ENCODE data around the gene PRCP. TPM values are rescaled to one million over a fixed set of nuclear protein-coding genes. Genes with fewer than 3 reads are reported as not detected.
"Not testable (repeated sequence)": the region's sequence is repeated elsewhere in the genome, so short reads cannot be mapped to it uniquely, and the experiment has no call there.

Gene PRCP
- total RNA-seq, 4 donors from 2014 or later, result 12.5 to 56.9 (median 16.4) TPM

DNA sequence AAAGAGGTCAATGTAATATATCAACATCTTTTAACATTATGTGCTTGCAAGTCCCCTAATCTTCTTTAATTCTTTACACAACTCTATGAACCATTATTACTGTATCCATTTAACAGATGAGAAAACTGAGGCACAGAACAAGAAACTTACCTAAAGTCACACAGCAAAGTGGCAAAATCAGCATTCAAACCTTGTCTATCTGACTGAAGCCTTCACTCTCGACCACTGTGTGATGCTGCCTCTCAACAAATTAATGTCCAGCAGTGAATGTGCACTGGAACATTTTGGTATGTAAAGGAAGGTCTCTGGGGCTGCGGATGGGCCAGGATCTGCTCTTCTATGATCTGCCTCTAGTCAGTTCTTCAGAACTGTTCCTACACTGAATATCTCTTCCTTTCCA lies 42.1 kb downstream of the PRCP start:
- TF ChIP-seq, protein P1, sequence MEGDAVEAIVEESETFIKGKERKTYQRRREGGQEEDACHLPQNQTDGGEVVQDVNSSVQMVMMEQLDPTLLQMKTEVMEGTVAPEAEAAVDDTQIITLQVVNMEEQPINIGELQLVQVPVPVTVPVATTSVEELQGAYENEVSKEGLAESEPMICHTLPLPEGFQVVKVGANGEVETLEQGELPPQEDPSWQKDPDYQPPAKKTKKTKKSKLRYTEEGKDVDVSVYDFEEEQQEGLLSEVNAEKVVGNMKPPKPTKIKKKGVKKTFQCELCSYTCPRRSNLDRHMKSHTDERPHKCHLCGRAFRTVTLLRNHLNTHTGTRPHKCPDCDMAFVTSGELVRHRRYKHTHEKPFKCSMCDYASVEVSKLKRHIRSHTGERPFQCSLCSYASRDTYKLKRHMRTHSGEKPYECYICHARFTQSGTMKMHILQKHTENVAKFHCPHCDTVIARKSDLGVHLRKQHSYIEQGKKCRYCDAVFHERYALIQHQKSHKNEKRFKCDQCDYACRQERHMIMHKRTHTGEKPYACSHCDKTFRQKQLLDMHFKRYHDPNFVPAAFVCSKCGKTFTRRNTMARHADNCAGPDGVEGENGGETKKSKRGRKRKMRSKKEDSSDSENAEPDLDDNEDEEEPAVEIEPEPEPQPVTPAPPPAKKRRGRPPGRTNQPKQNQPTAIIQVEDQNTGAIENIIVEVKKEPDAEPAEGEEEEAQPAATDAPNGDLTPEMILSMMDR (IDR thresholded peaks at IDR 0.05), result no peak
- TF ChIP-seq POLR2A (IDR thresholded peaks at IDR 0.05), result no peak
- no peaks in the 10 kb centered on the region for H3K9me3 ChIP-seq
- H3K27ac ChIP-seq, result no peak overlapping the region
- no peaks in the 10 kb centered on the region for H3K27me3 ChIP-seq
- no peak for DNase-seq
- no peak overlapping the region for H3K4me3 ChIP-seq
- H3K4me1 ChIP-seq, result no peaks in the 10 kb centered on the region
- H3K36me3 ChIP-seq, result no peaks in the 10 kb centered on the region

DNA sequence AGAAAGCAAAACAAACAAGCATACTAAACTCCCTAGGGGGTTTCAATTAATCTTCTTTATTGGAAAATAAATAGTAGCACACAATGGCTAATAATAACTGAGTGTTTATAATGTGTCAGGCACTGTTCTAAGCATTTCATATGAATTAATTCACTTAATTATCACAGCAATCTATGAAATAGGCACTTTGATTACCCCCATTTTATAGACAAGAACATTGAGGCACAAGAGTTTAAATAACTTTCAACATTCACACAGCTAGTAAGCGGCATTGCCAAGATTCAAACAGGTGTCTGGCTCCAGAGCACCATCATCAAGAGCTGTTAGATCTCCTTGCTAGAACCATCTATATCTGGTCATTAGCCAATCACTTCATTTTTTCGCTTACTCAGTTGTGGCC lies 43.1 kb downstream of the PRCP start:
- TF ChIP-seq, protein P1 (IDR thresholded peaks at IDR 0.05), result no peak
- TF ChIP-seq POLR2A (IDR thresholded peaks at IDR 0.05), result no peak
- Histone ChIP-seq H3K27me3 (no peaks in the 10 kb centered on the region), H3K27ac (no peak overlapping the region), H3K36me3 (no peaks in the 10 kb centered on the region), H3K4me3 (no peak overlapping the region), H3K4me1 (no peaks in the 10 kb centered on the region), H3K9me3 (no peaks in the 10 kb centered on the region)
- no peak for DNase-seq

DNA sequence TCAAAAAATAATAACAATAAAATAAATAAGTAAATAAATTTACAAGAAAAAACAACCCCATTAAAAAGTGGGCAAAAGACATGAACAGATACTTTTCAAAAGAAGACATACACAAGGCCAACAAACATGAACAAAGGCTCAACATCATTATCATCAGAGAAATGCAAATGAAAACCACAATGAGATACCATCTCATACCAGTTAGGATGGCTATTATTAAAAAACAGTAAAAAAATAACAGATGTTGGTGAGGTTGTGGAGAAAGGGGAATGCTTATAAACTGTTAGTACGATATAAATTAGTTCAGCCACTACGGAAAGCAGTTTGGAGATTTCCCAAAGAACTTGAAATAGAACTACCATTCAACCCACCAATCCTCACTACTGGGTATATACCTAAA lies 44.6 kb downstream of the PRCP start:
- Histone ChIP-seq H3K9me3 (no peaks in the 10 kb centered on the region), H3K4me3 (no peak overlapping the region), H3K4me1 (no peaks in the 10 kb centered on the region), H3K27me3 (no peaks in the 10 kb centered on the region), H3K36me3 (no peaks in the 10 kb centered on the region), H3K27ac (no peak overlapping the region)
- DNase-seq, result no peak
- TF ChIP-seq, protein P1 (IDR thresholded peaks at IDR 0.05), result no peak
- no peak for TF ChIP-seq POLR2A (IDR thresholded peaks at IDR 0.05)

DNA sequence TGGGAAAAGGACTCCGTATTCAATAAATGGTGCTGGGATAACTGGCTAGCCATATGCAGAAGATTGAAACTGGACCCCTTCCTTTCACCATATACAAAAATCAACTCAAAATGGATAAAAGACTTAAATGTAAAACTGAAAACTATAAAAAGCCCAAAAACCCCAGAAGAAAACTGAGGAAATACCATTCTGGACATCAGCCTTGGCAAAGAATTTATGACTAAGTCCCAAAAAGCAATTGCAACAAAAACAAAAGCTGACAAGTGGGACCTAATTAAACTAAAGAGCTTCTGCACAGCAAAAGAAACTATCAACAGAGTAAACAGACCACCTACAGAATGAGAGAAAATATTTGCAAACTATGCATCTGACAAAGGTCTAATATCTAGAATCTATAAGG lies 45.3 kb downstream of the PRCP start:
- H3K27me3 ChIP-seq, H3K36me3 ChIP-seq, DNase-seq, H3K27ac ChIP-seq, H3K4me3 ChIP-seq, H3K4me1 ChIP-seq, H3K9me3 ChIP-seq: not testable (repeated sequence)

DNA sequence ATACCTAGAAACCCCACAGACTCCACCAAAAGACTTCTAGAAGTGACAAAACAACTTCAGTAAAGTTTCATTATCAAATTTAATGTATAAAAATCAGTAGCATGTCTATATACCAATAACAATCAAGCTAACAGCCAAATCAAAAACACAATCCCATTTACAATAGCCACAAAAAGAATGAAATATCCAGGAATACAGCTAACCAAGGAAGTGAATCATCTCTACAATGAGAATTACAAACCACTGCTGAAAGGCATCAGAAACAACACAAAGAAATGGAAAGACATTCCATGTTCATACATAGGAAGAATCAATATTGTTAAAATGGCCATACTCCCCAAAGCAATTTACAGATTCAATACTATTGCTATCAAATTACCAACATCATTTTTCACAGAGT lies 46.0 kb downstream of the PRCP start:
- Histone ChIP-seq H3K36me3 (peaks cover 0 to 5% (median 0%) of the 10 kb centered on the region in 3 donors), H3K4me1 (no peaks in the 10 kb centered on the region), H3K27me3 (no peaks in the 10 kb centered on the region), H3K4me3 (no peak overlapping the region), H3K27ac (no peak overlapping the region), H3K9me3 (no peaks in the 10 kb centered on the region)
- TF ChIP-seq, protein P1 (IDR thresholded peaks at IDR 0.05), result no peak
- TF ChIP-seq POLR2A (IDR thresholded peaks at IDR 0.05), result no peak
- DNase-seq, result no peak

DNA sequence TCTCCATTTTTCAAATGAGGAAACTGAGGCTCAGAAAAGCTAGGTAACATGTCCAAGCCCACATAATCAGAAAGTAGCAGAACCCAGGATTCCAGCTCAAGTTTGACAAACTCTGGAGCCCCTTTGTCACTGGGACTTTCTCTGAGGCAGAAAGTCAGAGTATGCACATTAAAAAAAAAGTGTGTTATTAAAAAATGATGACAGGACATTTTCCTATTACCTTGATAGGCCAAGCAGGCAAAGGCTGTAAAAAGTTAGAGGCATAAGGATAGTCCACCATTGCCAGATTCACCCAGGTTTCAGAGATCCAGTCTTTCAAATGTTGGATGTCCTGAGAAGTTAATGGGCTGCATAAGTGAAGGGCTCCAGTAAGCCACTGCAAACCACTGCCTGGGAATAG lies 51.4 kb downstream of the PRCP start:
- Histone ChIP-seq H3K36me3 (peaks cover 0 to 6% (median 0%) of the 10 kb centered on the region in 3 donors), H3K27ac (no peak overlapping the region)

More for the DNA sequence above, 51.4 kb downstream of the PRCP start:
- H3K9me3 ChIP-seq, result no peaks in the 10 kb centered on the region
- TF ChIP-seq, protein P1 (IDR thresholded peaks at IDR 0.05), result no peak
- no peak overlapping the region for H3K4me3 ChIP-seq
- no peak for DNase-seq
- no peaks in the 10 kb centered on the region for H3K4me1 ChIP-seq
- no peaks in the 10 kb centered on the region for H3K27me3 ChIP-seq

Measured in Peyer's patch (tissue), 4 donors.